GM20000 (cell line): ENCODE measurements around the gene RCAN2.

Experiments
- DNase-seq: peaks from one replicate; pipeline ENCODE4 v3.0.0; 2012; ENCODE audit warnings: low spot score
- CTCF ChIP-seq: IDR thresholded peaks from 2 replicates; pipeline ENCODE4 v1.5.1; 2012; ENCODE audit warnings: mild to moderate bottlenecking, control low read depth; ENCODE audit errors: extremely low read depth, missing control alignments

Gene RCAN2

DNA sequence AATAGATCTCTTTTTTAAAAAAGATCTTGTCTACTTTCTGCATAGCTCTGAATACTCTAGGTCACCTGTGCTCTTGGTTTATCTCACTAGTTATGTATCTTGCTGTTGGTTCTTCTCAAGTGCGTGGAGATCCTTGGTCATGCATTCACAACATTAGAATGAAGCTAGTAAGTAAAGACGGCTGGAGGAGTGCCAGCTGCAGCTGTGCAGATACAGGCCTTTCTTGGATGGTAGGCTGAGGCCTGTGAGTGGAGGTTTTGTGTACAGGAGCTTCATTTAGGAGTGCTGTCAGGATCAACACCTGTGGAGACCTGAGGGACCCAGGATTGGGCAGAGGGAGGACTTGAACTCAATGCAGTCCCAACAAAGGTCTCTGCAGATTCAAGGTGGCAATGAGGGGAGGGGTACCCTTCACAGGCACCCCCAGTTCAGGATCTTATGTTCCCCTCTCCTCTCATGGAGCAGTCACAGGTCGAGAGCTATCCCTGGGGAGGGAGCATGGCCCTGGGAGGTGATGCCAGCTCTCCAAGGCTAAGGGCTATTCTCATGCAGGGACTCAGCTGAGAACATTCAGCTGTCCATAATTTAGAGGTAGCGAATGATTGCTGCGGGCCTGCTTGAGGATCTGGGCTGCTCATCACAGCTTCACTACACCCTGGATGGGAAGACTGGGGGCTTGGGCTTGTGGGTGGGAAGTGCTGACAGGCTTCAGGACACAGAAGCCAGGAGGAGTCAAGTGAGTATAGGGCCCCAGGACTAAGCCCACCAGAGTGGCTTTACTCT lies 221.6 kb downstream of the RCAN2 start:
- DNase-seq, result no peak
- TF ChIP-seq CTCF, result no peak

DNA sequence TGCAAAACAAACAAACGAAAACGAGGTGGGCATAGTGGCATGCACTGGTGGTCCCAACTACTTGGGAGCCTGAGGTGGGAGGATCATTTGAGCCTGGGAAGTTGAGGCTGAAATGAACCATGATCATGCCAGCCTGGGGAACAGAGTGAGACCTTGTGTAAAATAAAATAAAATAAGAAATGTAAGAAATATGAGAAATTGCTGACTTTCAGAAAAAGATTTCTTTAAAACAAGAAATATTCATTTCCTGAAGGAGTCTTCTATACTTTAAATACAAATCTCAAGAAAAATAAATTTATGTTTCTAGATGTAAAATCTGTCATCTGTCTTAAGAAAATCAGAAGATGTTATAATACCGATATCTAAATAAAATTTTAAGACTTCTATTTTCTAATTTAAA lies 223.7 kb downstream of the RCAN2 start:
- DNase-seq, result no peak
- TF ChIP-seq CTCF, result no peak

- no peak for DNase-seq
- no peak for TF ChIP-seq CTCF
Measured at GRCh38 chr6:46265373-46265772, 225.9 kb downstream of the RCAN2 start.

- TF ChIP-seq CTCF, result no peak
- no peak for DNase-seq
Measured at GRCh38 chr6:46263707-46264086, 227.6 kb downstream of the RCAN2 start.

- TF ChIP-seq CTCF, result no peak
- DNase-seq, result no peak
Measured at GRCh38 chr6:46262928-46263706, 228.1 kb downstream of the RCAN2 start.

GRCh38 chr6:46258249-46258648 lies 233.0 kb downstream of the RCAN2 start:
- TF ChIP-seq CTCF, result no peak
- no peak for DNase-seq

- TF ChIP-seq CTCF, result no peak
- no peak for DNase-seq
Measured at GRCh38 chr6:46255528-46255927, 235.7 kb downstream of the RCAN2 start.
